CD4-positive, alpha-beta T cell treated with Interleukin-17A for 4 hours (primary cell): ENCODE data around the gene VASP.

Experiments used
- DNase-seq: peaks from one replicate; pipeline ENCODE4 v3.0.0-alpha.2; 2020; ENCODE audit warnings: mixed read lengths

The VASP gene

GRCh38 chr19:45474606-45475521, 32.4 kb upstream of the VASP start:
- DNase-seq: no peak

- no peak for DNase-seq
Observed at GRCh38 chr19:45475537-45476291, 31.6 kb upstream of the VASP start.

GRCh38 chr19:45476304-45476703, 31.0 kb upstream of the VASP start:
- DNase-seq: no peak

- DNase-seq: no peak
Observed at GRCh38 chr19:45477186-45477585, 30.1 kb upstream of the VASP start.

GRCh38 chr19:45477713-45478453, 29.4 kb upstream of the VASP start:
- peak; percentile 35 for DNase-seq

GRCh38 chr19:45478454-45479238, 28.6 kb upstream of the VASP start:
- DNase-seq: peak; percentile 89

- DNase-seq: no peak
Observed at GRCh38 chr19:45483033-45483432, 24.2 kb upstream of the VASP start.

- DNase-seq: no peak
Observed at GRCh38 chr19:45484273-45484945, 22.9 kb upstream of the VASP start.

GRCh38 chr19:45485305-45486077, 21.8 kb upstream of the VASP start:
- peak; percentile 99 for DNase-seq

- DNase-seq: no peak
Observed at GRCh38 chr19:45488708-45489107, 18.6 kb upstream of the VASP start.

- no peak for DNase-seq
Observed at GRCh38 chr19:45489216-45489855, 17.9 kb upstream of the VASP start.

- DNase-seq: no peak
Observed at GRCh38 chr19:45492137-45492626, 15.1 kb upstream of the VASP start.

- no peak for DNase-seq
Observed at GRCh38 chr19:45492627-45493470, 14.4 kb upstream of the VASP start.

- no peak for DNase-seq
Observed at GRCh38 chr19:45494261-45494916, 12.9 kb upstream of the VASP start.

GRCh38 chr19:45495178-45495577, 12.1 kb upstream of the VASP start:
- no peak for DNase-seq

- peak; percentile 61 for DNase-seq
Observed at GRCh38 chr19:45496349-45496953, 10.8 kb upstream of the VASP start.

GRCh38 chr19:45497791-45498190, 9.5 kb upstream of the VASP start:
- no peak for DNase-seq
